ENCODE measurements around the gene GPX3.

Gene GPX3

DNA sequence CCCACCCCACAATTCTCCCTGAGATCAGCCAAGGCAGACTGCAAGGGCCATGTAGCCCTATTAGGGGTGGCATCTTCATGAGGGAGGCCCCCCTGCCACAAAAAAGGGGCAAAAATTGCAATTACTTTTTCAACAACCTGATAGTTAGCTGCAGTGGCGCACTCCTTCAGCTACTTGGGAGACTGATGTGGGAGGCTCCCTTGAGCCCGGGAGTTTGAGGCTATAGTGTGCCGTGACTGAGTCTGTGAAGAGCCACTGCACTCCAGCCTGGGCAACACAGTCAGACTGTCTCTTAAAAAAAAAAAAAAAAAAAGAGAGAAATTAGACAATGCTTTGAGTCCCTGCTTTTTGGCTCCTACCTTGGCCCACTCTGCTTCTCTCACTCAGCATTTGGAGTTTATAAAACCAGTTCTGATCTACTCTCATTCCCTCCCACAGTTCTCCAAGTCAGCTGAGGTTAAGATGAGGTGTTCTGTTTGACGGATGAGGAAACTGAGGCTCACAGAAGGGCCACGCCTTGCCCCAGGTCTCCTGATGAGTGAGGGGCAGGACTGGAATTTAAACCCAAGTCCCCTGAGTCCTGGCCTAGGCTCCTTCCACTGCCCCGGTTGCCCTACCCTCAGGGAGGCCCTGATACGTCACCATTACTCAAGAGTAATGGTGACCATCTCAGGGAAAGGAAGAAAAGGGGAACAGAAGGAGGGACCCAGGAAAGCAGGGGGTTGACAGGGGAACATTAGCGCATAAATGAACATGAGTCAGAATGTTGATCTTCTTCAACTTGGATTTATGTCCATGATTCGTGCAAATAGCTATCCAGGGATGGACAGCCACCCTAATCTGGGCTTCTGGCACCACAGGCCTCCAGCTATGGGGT, 9.0 kb downstream of the GPX3 start:
- no peaks in the 10 kb centered on the region for H3K4me1 ChIP-seq (ENCODE audit: low read length)
- no peak overlapping the region for H2AFZ ChIP-seq (ENCODE audit: low read depth, low read length)
- H3K36me3 ChIP-seq (replicated peaks; ENCODE audit: low read depth, low read length) = peaks cover 42% of the 10 kb centered on the region
- no peak overlapping the region for H3K27ac ChIP-seq (ENCODE audit: low read length)
- no peaks in the 10 kb centered on the region; the same call in 1 of the 2 replicates for H4K20me1 ChIP-seq (ENCODE audit: insufficient read depth, low read length)
- H3K4me3 ChIP-seq (ENCODE audit: low read length) = no peak overlapping the region
- H3K4me2 ChIP-seq (ENCODE audit: low read length) = no peak overlapping the region
- H3K9me3 ChIP-seq (ENCODE audit: insufficient read depth, low read length) = no peaks in the 10 kb centered on the region
- H3K9ac ChIP-seq (ENCODE audit: low read length) = no peak overlapping the region
- no peaks in the 10 kb centered on the region for H3K27me3 ChIP-seq (ENCODE audit: low read depth, low read length)
- no peak for TF ChIP-seq EZH2phosphoT487 (IDR thresholded peaks at IDR 0.05; ENCODE audit: low read depth)
- TF ChIP-seq, protein P1, sequence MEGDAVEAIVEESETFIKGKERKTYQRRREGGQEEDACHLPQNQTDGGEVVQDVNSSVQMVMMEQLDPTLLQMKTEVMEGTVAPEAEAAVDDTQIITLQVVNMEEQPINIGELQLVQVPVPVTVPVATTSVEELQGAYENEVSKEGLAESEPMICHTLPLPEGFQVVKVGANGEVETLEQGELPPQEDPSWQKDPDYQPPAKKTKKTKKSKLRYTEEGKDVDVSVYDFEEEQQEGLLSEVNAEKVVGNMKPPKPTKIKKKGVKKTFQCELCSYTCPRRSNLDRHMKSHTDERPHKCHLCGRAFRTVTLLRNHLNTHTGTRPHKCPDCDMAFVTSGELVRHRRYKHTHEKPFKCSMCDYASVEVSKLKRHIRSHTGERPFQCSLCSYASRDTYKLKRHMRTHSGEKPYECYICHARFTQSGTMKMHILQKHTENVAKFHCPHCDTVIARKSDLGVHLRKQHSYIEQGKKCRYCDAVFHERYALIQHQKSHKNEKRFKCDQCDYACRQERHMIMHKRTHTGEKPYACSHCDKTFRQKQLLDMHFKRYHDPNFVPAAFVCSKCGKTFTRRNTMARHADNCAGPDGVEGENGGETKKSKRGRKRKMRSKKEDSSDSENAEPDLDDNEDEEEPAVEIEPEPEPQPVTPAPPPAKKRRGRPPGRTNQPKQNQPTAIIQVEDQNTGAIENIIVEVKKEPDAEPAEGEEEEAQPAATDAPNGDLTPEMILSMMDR (IDR thresholded peaks at IDR 0.05; ENCODE audit: low read depth, low read length) = no peak
- H3K79me2 ChIP-seq (ENCODE audit: low read length) = no peaks in the 10 kb centered on the region

DNA sequence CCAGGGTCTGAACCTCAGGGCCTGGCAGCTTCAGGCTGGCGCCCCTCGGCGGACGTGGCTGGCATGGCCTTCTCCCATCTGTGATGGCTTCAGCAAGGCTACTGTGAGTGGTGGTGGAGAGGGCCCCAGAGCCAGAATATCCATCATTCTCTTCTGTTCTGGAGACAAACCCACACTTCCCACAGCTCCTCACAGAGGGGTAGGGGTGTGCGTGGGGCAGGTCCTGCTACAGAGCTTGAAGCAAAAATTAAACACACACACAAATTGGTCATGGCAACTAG, 9.6 kb downstream of the GPX3 start:
- Histone ChIP-seq H4K20me1 (ENCODE audit: insufficient read depth, low read length) (no peaks in the 10 kb centered on the region; the same call in 1 of the 2 replicates), H3K9ac (ENCODE audit: low read length) (no peak overlapping the region), H3K4me1 (ENCODE audit: low read length) (no peaks in the 10 kb centered on the region), H2AFZ (ENCODE audit: low read depth, low read length) (no peak overlapping the region), H3K79me2 (ENCODE audit: low read length) (no peaks in the 10 kb centered on the region), H3K4me3 (ENCODE audit: low read length) (no peak overlapping the region), H3K27me3 (ENCODE audit: low read depth, low read length) (no peaks in the 10 kb centered on the region), H3K9me3 (ENCODE audit: insufficient read depth, low read length) (no peaks in the 10 kb centered on the region), H3K36me3 (replicated peaks; ENCODE audit: low read depth, low read length) (peaks cover 45% of the 10 kb centered on the region), H3K27ac (ENCODE audit: low read length) (no peak overlapping the region), H3K4me2 (ENCODE audit: low read length) (no peak overlapping the region)
- TF ChIP-seq EZH2phosphoT487 (IDR thresholded peaks at IDR 0.05; ENCODE audit: low read depth) = no peak
- TF ChIP-seq, protein P1 (IDR thresholded peaks at IDR 0.05; ENCODE audit: low read depth, low read length) = no peak

DNA sequence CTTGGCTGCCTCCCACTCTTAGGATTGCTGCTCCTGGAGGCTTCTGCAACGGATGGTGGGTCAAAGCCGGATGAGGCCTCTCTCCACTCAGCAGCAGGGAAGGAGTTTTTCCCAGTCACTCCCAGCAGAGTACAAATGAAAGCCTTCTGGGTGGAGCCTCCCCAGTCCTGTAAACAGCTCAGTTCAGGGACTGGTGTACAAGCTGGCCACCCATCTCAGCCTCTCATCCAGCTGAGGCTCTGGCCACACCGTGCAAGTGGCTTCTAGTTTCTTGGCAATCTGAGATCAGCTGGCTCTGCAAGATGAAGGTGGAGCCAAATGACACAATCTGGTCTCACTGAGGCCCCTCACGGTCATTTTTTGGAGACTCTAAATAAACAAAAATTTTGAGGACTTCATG, 10.0 kb downstream of the GPX3 start:
- H2AFZ ChIP-seq (ENCODE audit: low read depth, low read length) = no peak overlapping the region
- H3K27me3 ChIP-seq (ENCODE audit: low read depth, low read length) = no peaks in the 10 kb centered on the region
- no peak overlapping the region for H3K4me3 ChIP-seq (ENCODE audit: low read length)
- no peaks in the 10 kb centered on the region for H3K9me3 ChIP-seq (ENCODE audit: insufficient read depth, low read length)
- H3K79me2 ChIP-seq (ENCODE audit: low read length) = no peaks in the 10 kb centered on the region
- no peaks in the 10 kb centered on the region; the same call in 1 of the 2 replicates for H4K20me1 ChIP-seq (ENCODE audit: insufficient read depth, low read length)
- no peak overlapping the region for H3K27ac ChIP-seq (ENCODE audit: low read length)
- no peak overlapping the region for H3K9ac ChIP-seq (ENCODE audit: low read length)
- peaks cover 47% of the 10 kb centered on the region for H3K36me3 ChIP-seq (replicated peaks; ENCODE audit: low read depth, low read length)
- H3K4me2 ChIP-seq (ENCODE audit: low read length) = no peak overlapping the region
- TF ChIP-seq EZH2phosphoT487 (IDR thresholded peaks at IDR 0.05; ENCODE audit: low read depth) = no peak
- TF ChIP-seq, protein P1 (IDR thresholded peaks at IDR 0.05; ENCODE audit: low read depth, low read length) = no peak
- H3K4me1 ChIP-seq (ENCODE audit: low read length) = no peaks in the 10 kb centered on the region

DNA sequence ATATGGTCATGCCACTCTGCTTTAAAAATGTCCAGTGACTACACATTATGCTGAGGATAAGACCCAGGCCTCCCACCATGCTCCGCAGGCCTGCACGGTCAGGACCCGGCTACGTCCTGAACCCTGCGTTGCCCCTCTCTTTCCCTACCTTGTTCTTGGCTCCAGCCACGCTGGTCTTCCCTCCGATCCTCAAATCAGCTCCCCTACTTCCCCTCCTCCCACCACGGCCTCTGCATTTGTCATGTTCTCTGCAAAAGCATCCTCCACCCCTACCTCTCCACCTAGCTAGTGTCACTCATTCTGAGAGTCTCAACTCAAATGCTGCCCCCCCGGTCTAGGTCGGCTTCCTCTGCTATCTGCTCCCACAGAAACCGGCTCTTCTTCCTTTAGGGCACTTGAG, 11.2 kb downstream of the GPX3 start:
- no peak overlapping the region for H3K27ac ChIP-seq (ENCODE audit: low read length)
- H2AFZ ChIP-seq (ENCODE audit: low read depth, low read length) = no peak overlapping the region
- no peak for TF ChIP-seq EZH2phosphoT487 (IDR thresholded peaks at IDR 0.05; ENCODE audit: low read depth)
- TF ChIP-seq, protein P1 (IDR thresholded peaks at IDR 0.05; ENCODE audit: low read depth, low read length) = no peak
- no peaks in the 10 kb centered on the region for H3K4me1 ChIP-seq (ENCODE audit: low read length)
- no peak overlapping the region for H3K4me3 ChIP-seq (ENCODE audit: low read length)
- no peaks in the 10 kb centered on the region for H3K79me2 ChIP-seq (ENCODE audit: low read length)
- H3K9me3 ChIP-seq (ENCODE audit: insufficient read depth, low read length) = no peaks in the 10 kb centered on the region
- no peaks in the 10 kb centered on the region for H3K27me3 ChIP-seq (ENCODE audit: low read depth, low read length)
- no peak overlapping the region for H3K9ac ChIP-seq (ENCODE audit: low read length)
- no peaks in the 10 kb centered on the region; the same call in 1 of the 2 replicates for H4K20me1 ChIP-seq (ENCODE audit: insufficient read depth, low read length)
- H3K4me2 ChIP-seq (ENCODE audit: low read length) = no peak overlapping the region
- peaks cover 55% of the 10 kb centered on the region for H3K36me3 ChIP-seq (replicated peaks; ENCODE audit: low read depth, low read length)

All from OCI-LY3 (cell line).